Neural cell (in vitro differentiated cells): ENCODE measurements around the gene BTAF1. TPM values are rescaled to one million over a fixed set of nuclear protein-coding genes. Genes with fewer than 3 reads are reported as not detected.

Experiments
- H2AFZ ChIP-seq: fragments of 200-600, 300-800 bp; sonication (generic), shearing (Covaris generic); 2 replicates; pipeline ENCODE4 v1.6.0; 2014; ENCODE audit warnings: low read depth, mild to moderate bottlenecking, antibody characterized with exemption, low read length, moderate library complexity
- H3F3A ChIP-seq: fragments of 200-600 bp; shearing (Covaris generic); 2 replicates; pipeline ENCODE4 v1.6.1; 2016; ENCODE audit warnings: mild to moderate bottlenecking, moderate library complexity, mixed read lengths, antibody characterized with exemption, low read length; ENCODE audit not compliant: insufficient read depth, poor library complexity, severe bottlenecking
- H3K27ac ChIP-seq: fragments of 200-600, 300-800 bp; sonication (generic), shearing (Covaris generic); 2 replicates; pipeline ENCODE4 v1.5.1; 2014; ENCODE audit warnings: mild to moderate bottlenecking, low read length, moderate library complexity
- H3K27me3 ChIP-seq: fragments of 300-800, 200-600 bp; sonication (generic), shearing (Covaris generic); 2 replicates; pipeline ENCODE4 v1.6.0; 2014; ENCODE audit warnings: mild to moderate bottlenecking, low read depth, low read length, moderate library complexity; ENCODE audit not compliant: insufficient read depth
- H3K36me3 ChIP-seq: fragments of 300-800, 200-600 bp; sonication (generic), shearing (Covaris generic); 2 replicates; pipeline ENCODE4 v1.5.1; 2014; ENCODE audit warnings: mild to moderate bottlenecking, antibody characterized with exemption, low read length, moderate library complexity; ENCODE audit not compliant: insufficient read depth
- H3K4me2 ChIP-seq: fragments of 300-800, 200-600 bp; sonication (generic), shearing (Covaris generic); 2 replicates; pipeline ENCODE4 v1.6.0; 2014; ENCODE audit warnings: mild to moderate bottlenecking, low read length
- H3K4me3 ChIP-seq: fragments of 300-800, 200-600 bp; sonication (generic), shearing (Covaris generic); 2 replicates; pipeline ENCODE4 v1.5.1; 2014; ENCODE audit warnings: mild to moderate bottlenecking, low read length, moderate library complexity
- H3K79me2 ChIP-seq: fragments of 200-600 bp; shearing (Covaris generic); replicated peaks from 2 replicates; pipeline ENCODE4 v1.6.0; 2014; ENCODE audit warnings: mild to moderate bottlenecking, low read length, moderate library complexity; ENCODE audit not compliant: insufficient read depth
- H3K9ac ChIP-seq: fragments of 300-800, 200-600 bp; sonication (generic), shearing (Covaris generic); 2 replicates; pipeline ENCODE4 v1.6.1; 2016; ENCODE audit warnings: mild to moderate bottlenecking, low read length, mixed read lengths
- H3K9me2 ChIP-seq: fragments of 200-600 bp; shearing (Covaris generic); 2 replicates; pipeline ENCODE4 v1.6.1; 2016; ENCODE audit warnings: mild to moderate bottlenecking, low read length, mixed read lengths; ENCODE audit not compliant: insufficient read depth
- H3K9me3 ChIP-seq: fragments of 200-600, 300-800 bp; sonication (generic), shearing (Covaris generic); 2 replicates; pipeline ENCODE4 v1.6.1; 2016; ENCODE audit warnings: mild to moderate bottlenecking, mixed run types, low read length, moderate library complexity, mixed read lengths
- H4K20me1 ChIP-seq: fragments of 200-600 bp; shearing (Covaris generic); 2 replicates; pipeline ENCODE4 v1.6.1; 2016; ENCODE audit warnings: mild to moderate bottlenecking, mixed run types; ENCODE audit not compliant: insufficient read depth
- EP300 ChIP-seq: fragments of 450-650 bp; conservative IDR thresholded peaks from 2 replicates; pipeline ENCODE4 v1.6.1; 2014; ENCODE audit warnings: antibody characterized with exemption, mild to moderate bottlenecking, moderate library complexity; ENCODE audit not compliant: poor library complexity, severe bottlenecking
- EZH2 ChIP-seq: fragments of 200-600, 300-800 bp; shearing (Covaris generic), sonication (generic); IDR thresholded peaks from 2 replicates; pipeline ENCODE4 v1.6.1; 2014; ENCODE audit warnings: antibody characterized with exemption, low read length, borderline replicate concordance, mild to moderate bottlenecking; ENCODE audit not compliant: insufficient read depth, poor library complexity, severe bottlenecking
- MXI1 ChIP-seq: fragments of 450-650 bp; conservative IDR thresholded peaks from 2 replicates; pipeline ENCODE4 v1.6.1; 2014; ENCODE audit warnings: antibody characterized with exemption, mild to moderate bottlenecking; ENCODE audit not compliant: poor library complexity, severe bottlenecking
- POLR2AphosphoS5 ChIP-seq: IDR thresholded peaks from 2 replicates; pipeline ENCODE4 v1.6.1; 2012
- RAD21 ChIP-seq: fragments of 450-650 bp; conservative IDR thresholded peaks from 2 replicates; pipeline ENCODE4 v1.6.1; 2014; ENCODE audit warnings: antibody characterized with exemption, mild to moderate bottlenecking, moderate library complexity
- SMC3 ChIP-seq: fragments of 450-650 bp; conservative IDR thresholded peaks from 2 replicates; pipeline ENCODE4 v1.6.1; 2014; ENCODE audit warnings: antibody characterized with exemption, mild to moderate bottlenecking, moderate library complexity; ENCODE audit not compliant: poor library complexity
- TAF1 ChIP-seq: IDR thresholded peaks from 2 replicates; pipeline ENCODE4 v1.6.1; 2012; ENCODE audit warnings: low read depth
- polyA plus RNA-seq: library from polyadenylated mRNA; depleted of rRNA; stranded (reverse); fragments of >200 nt; gene quantifications from 2 replicates; pipeline ENCODE4 v1.2.3, GENCODE V29; 2014
- TF ChIP-seq, protein P1 (sequence below): IDR thresholded peaks from 2 replicates; pipeline ENCODE4 v1.6.1; 2012; ENCODE audit warnings: borderline replicate concordance
- TF ChIP-seq, protein P2 (sequence below): fragments of 450-650 bp; IDR thresholded peaks from 2 replicates; pipeline ENCODE4 v1.5.1; 2014; ENCODE audit warnings: antibody characterized with exemption, mild to moderate bottlenecking, moderate library complexity; ENCODE audit not compliant: poor library complexity, severe bottlenecking

BTAF1 gene
- polyA plus RNA-seq, 1 donor from 2014 or later = 69.4 TPM

DNA sequence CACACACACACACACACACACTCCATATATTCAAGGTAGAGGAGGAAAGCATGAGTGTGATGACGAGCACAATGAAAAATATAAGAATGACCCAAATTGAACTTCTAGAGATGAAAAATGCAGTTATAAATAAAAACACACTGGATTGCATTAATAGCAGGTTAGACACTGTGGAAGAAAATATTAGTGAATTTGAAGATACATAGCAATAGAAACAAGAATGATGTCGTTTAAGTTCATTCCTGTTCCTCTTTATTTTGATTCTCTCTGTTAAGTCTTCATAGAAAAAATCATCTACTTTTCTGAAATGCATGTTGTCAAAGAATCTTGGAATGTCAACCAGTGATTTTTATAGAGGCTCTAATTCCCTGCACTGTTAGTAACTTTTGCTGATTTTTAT lies 78.4 kb downstream of the BTAF1 start:
- Histone ChIP-seq H3F3A (no peaks in the 10 kb centered on the region), H3K27me3 (no peaks in the 10 kb centered on the region), H3K27ac (no peak overlapping the region), H3K36me3 (peaks cover 9% of the 10 kb centered on the region), H3K4me3 (no peak overlapping the region), H2AFZ (no peak overlapping the region), H3K9me3 (peaks cover 3% of the 10 kb centered on the region), H3K79me2 (no peaks in the 10 kb centered on the region), H3K9ac (no peak overlapping the region), H3K9me2 (no peaks in the 10 kb centered on the region), H4K20me1 (no peaks in the 10 kb centered on the region), H3K4me2 (no peak overlapping the region)
- TF ChIP-seq EP300 (no peak), POLR2AphosphoS5 (no peak), SMC3 (no peak), TAF1 (no peak), RAD21 (no peak), EZH2 (no peak), MXI1 (no peak)
- TF ChIP-seq, protein P1, sequence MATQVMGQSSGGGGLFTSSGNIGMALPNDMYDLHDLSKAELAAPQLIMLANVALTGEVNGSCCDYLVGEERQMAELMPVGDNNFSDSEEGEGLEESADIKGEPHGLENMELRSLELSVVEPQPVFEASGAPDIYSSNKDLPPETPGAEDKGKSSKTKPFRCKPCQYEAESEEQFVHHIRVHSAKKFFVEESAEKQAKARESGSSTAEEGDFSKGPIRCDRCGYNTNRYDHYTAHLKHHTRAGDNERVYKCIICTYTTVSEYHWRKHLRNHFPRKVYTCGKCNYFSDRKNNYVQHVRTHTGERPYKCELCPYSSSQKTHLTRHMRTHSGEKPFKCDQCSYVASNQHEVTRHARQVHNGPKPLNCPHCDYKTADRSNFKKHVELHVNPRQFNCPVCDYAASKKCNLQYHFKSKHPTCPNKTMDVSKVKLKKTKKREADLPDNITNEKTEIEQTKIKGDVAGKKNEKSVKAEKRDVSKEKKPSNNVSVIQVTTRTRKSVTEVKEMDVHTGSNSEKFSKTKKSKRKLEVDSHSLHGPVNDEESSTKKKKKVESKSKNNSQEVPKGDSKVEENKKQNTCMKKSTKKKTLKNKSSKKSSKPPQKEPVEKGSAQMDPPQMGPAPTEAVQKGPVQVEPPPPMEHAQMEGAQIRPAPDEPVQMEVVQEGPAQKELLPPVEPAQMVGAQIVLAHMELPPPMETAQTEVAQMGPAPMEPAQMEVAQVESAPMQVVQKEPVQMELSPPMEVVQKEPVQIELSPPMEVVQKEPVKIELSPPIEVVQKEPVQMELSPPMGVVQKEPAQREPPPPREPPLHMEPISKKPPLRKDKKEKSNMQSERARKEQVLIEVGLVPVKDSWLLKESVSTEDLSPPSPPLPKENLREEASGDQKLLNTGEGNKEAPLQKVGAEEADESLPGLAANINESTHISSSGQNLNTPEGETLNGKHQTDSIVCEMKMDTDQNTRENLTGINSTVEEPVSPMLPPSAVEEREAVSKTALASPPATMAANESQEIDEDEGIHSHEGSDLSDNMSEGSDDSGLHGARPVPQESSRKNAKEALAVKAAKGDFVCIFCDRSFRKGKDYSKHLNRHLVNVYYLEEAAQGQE = no peak
- TF ChIP-seq, protein P2, sequence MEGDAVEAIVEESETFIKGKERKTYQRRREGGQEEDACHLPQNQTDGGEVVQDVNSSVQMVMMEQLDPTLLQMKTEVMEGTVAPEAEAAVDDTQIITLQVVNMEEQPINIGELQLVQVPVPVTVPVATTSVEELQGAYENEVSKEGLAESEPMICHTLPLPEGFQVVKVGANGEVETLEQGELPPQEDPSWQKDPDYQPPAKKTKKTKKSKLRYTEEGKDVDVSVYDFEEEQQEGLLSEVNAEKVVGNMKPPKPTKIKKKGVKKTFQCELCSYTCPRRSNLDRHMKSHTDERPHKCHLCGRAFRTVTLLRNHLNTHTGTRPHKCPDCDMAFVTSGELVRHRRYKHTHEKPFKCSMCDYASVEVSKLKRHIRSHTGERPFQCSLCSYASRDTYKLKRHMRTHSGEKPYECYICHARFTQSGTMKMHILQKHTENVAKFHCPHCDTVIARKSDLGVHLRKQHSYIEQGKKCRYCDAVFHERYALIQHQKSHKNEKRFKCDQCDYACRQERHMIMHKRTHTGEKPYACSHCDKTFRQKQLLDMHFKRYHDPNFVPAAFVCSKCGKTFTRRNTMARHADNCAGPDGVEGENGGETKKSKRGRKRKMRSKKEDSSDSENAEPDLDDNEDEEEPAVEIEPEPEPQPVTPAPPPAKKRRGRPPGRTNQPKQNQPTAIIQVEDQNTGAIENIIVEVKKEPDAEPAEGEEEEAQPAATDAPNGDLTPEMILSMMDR = no peak

DNA sequence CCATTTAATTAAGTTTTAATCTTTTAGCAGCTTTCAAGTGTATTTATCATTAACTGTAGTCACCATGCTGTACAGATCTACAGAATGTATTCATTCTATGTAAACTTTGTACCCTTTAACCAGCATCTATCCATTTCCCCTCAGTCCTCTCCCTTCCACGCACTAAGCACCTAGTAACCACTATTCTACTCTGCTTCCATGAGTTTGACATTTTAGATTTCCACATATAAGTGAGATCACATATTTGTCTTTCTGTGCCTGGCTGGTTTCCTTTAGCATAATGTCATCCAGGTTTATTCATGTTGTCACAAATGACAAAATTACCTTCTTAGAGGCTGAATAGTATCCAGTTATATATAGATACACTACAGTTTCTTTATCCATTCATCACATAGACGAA lies 79.7 kb downstream of the BTAF1 start:
- peaks cover 2% of the 10 kb centered on the region for H3K9me3 ChIP-seq
- H3K27ac ChIP-seq = no peak overlapping the region
- peaks cover 3% of the 10 kb centered on the region for H3K36me3 ChIP-seq
- no peak overlapping the region for H3K4me3 ChIP-seq
- H3K4me2 ChIP-seq = no peak overlapping the region
- H3K27me3 ChIP-seq = no peaks in the 10 kb centered on the region
- no peaks in the 10 kb centered on the region for H4K20me1 ChIP-seq
- H3K9ac ChIP-seq = no peak overlapping the region
- no peak overlapping the region for H2AFZ ChIP-seq
- H3F3A ChIP-seq = no peaks in the 10 kb centered on the region
- TF ChIP-seq EP300 = no peak
- no peak for TF ChIP-seq SMC3
- TF ChIP-seq, protein P2 = no peak
- TF ChIP-seq, protein P1 = no peak
- TF ChIP-seq POLR2AphosphoS5 = no peak
- no peak for TF ChIP-seq RAD21
- H3K79me2 ChIP-seq = no peaks in the 10 kb centered on the region
- no peaks in the 10 kb centered on the region for H3K9me2 ChIP-seq
